Measurements from ENCODE around the gene BAIAP2L1.

GRCh38 chr7:98322331-98323270, 78.3 kb downstream of the BAIAP2L1 start:
- TF ChIP-seq CTCF (IDR thresholded peaks at IDR 0.05) (no peak), SIN3A (IDR thresholded peaks at IDR 0.05; ENCODE audit: borderline replicate concordance, insufficient read depth, low read depth, low read length) (no peak), POLR2AphosphoS5 (IDR thresholded peaks at IDR 0.05; ENCODE audit: low read depth, low read length) (no peak)
- TF ChIP-seq, protein P1, sequence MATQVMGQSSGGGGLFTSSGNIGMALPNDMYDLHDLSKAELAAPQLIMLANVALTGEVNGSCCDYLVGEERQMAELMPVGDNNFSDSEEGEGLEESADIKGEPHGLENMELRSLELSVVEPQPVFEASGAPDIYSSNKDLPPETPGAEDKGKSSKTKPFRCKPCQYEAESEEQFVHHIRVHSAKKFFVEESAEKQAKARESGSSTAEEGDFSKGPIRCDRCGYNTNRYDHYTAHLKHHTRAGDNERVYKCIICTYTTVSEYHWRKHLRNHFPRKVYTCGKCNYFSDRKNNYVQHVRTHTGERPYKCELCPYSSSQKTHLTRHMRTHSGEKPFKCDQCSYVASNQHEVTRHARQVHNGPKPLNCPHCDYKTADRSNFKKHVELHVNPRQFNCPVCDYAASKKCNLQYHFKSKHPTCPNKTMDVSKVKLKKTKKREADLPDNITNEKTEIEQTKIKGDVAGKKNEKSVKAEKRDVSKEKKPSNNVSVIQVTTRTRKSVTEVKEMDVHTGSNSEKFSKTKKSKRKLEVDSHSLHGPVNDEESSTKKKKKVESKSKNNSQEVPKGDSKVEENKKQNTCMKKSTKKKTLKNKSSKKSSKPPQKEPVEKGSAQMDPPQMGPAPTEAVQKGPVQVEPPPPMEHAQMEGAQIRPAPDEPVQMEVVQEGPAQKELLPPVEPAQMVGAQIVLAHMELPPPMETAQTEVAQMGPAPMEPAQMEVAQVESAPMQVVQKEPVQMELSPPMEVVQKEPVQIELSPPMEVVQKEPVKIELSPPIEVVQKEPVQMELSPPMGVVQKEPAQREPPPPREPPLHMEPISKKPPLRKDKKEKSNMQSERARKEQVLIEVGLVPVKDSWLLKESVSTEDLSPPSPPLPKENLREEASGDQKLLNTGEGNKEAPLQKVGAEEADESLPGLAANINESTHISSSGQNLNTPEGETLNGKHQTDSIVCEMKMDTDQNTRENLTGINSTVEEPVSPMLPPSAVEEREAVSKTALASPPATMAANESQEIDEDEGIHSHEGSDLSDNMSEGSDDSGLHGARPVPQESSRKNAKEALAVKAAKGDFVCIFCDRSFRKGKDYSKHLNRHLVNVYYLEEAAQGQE (IDR thresholded peaks at IDR 0.05; ENCODE audit: insufficient read depth in 1 of 2, low read depth in 2 of 2, low read length in 1 of 2): no peak

Data from Panc1 (cell line).